ENCODE measurements around the gene LSM5. TPM values are rescaled to one million over a fixed set of nuclear protein-coding genes. Genes with fewer than 3 reads are reported as not detected.

LSM5 gene
- total and polyA plus RNA-seq, 2 of the 4 experiments (the other 2 are of a cell fraction) = 5.0 to 26.5 TPM

- DNase-seq (no peak), ATAC-seq (ENCODE audit: low read depth) (no peak)
- intact Hi-C loops (cut with micrococcal nuclease) = no loop called here
- Histone ChIP-seq H2BK120ac (ENCODE audit: low read depth, low read length) (no peak overlapping the region), H2BK15ac (ENCODE audit: low read depth, low read length) (no peak overlapping the region), H3K56ac (ENCODE audit: extremely low read depth, insufficient read depth, low read length) (no peak overlapping the region), H3K18ac (ENCODE audit: low read depth, low read length) (no peak overlapping the region), H3K9me1 (ENCODE audit: insufficient read depth, low read length) (0 out of 2 replicates have a peak, but pooled peaks cover 3% of the 10 kb centered on the region), H2BK5ac (ENCODE audit: low read depth, low read length, poor library complexity, severe bottlenecking) (no peak overlapping the region), H3K4me2 (ENCODE audit: low read depth, low read length) (no peak overlapping the region), H2AFZ (replicated peaks; ENCODE audit: low read length, poor library complexity) (no peak overlapping the region), H2AK5ac (ENCODE audit: low read depth, low read length) (no peak overlapping the region), H4K20me1 (ENCODE audit: insufficient read depth, low read length) (no peaks in the 10 kb centered on the region), H2BK20ac (ENCODE audit: low read depth, low read length) (no peak overlapping the region), H4K91ac (ENCODE audit: insufficient read depth, low read depth, low read length) (no peak overlapping the region), H3K27me3 (ENCODE audit: control insufficient read depth, insufficient read depth, low read length) (no peaks in the 10 kb centered on the region), H4K5ac (ENCODE audit: low read depth, low read length) (no peak overlapping the region), H3K36me3 (ENCODE audit: control insufficient read depth, insufficient read depth, low read length) (no peaks in the 10 kb centered on the region), H3K9ac (ENCODE audit: low read depth, low read length) (no peak overlapping the region), H3K27ac (ENCODE audit: insufficient read depth, low read length) (no peak overlapping the region), H4K8ac (ENCODE audit: low read depth in 2 of 2, low read length in 2 of 2) (no peak overlapping the region), H3K23ac (ENCODE audit: low read depth, low read length) (no peak overlapping the region), H3K9me3 (ENCODE audit: control insufficient read depth, insufficient read depth, low read length) (no peaks in the 10 kb centered on the region), H3K14ac (replicated peaks; ENCODE audit: low read depth, low read length) (no peak overlapping the region), H3K79me1 (ENCODE audit: low read depth in 1 of 2, low read length in 2 of 2) (no peaks in the 10 kb centered on the region), H3K4me3 (ENCODE audit: insufficient read depth, low read depth, low read length) (no peak overlapping the region), H3K4me1 (ENCODE audit: control insufficient read depth, insufficient read depth, low read length) (peaks cover 3% of the 10 kb centered on the region; the same call in 1 of the 2 replicates), H3K4ac (ENCODE audit: low read depth, low read length) (no peak overlapping the region), H2AK9ac (replicated peaks; ENCODE audit: low read depth, low read length, poor library complexity) (no peak overlapping the region)
- in situ Hi-C loops (cut with MboI; ENCODE audit: low sequenced_read_pairs) = no loop called here
- no peak for TF ChIP-seq SMC3 (IDR thresholded peaks at IDR 0.05; ENCODE audit: low read depth, low read length)
- TF ChIP-seq RFX5 (IDR thresholded peaks at IDR 0.05; ENCODE audit: low read depth, low read length) = no peak
- TF ChIP-seq ELK1 (IDR thresholded peaks at IDR 0.05; ENCODE audit: borderline replicate concordance, low read depth, low read length) = no peak
- no peak for TF ChIP-seq RAD21 (IDR thresholded peaks at IDR 0.05; ENCODE audit: low read length)
- TF ChIP-seq USF2 (IDR thresholded peaks at IDR 0.05; ENCODE audit: low read depth, low read length) = no peak
- no peak for TF ChIP-seq POLR2A (IDR thresholded peaks at IDR 0.05; ENCODE audit: low read depth, low read length)
- no peak for TF ChIP-seq RCOR1 (IDR thresholded peaks at IDR 0.05; ENCODE audit: insufficient replicate concordance, low read length)
- TF ChIP-seq BHLHE40 (IDR thresholded peaks at IDR 0.05; ENCODE audit: low read depth, low read length) = no peak
- TF ChIP-seq FOS (IDR thresholded peaks at IDR 0.05; ENCODE audit: low read depth, low read length) = no peak
- TF ChIP-seq MXI1 (IDR thresholded peaks at IDR 0.05; ENCODE audit: borderline replicate concordance, low read depth, low read length) = no peak
- no peak for TF ChIP-seq MAZ (IDR thresholded peaks at IDR 0.05; ENCODE audit: borderline replicate concordance, low read depth, low read length)
- no peak for TF ChIP-seq NFE2L2 (IDR thresholded peaks at IDR 0.05; ENCODE audit: low read depth, low read length)
- 91% methylated on average over 8 of the region's 9 CpGs; no CpG with 5 or more reads in 1 of the 2 experiments for WGBS, 2 experiments (ENCODE audit: extremely low coverage in 2 of 2, insufficient read length in 1 of 2)
- BruUV-seq (replicated peaks) = no TSS peak
- ChIA-PET POLR2A (ENCODE audit: unreplicated experiment) (no interaction called here), CTCF (no interaction called here)
- dilution Hi-C loops (cut with HindIII; ENCODE audit: low sequenced_read_pairs, unreplicated experiment) = no loop called here
Observed at GRCh38 chr7:32472015-32472414, 18.2 kb downstream of the LSM5 start.
